Activated naive CD4-positive, alpha-beta T cell treated with anti-CD3 and anti-CD28 coated beads, Interleukin-2, amount 50 U/mL, for 72 hours (primary cell): Measurements from ENCODE around the gene SPATS2. TPM values are rescaled to one million over a fixed set of nuclear protein-coding genes. Genes with fewer than 3 reads are reported as not detected.

ENCODE experiments used
- ATAC-seq, 2 donors: fragments of 150-1000 bp; cut with Tn5 transposase; 2 replicates each; pipeline ENCODE4 v1.10.0; 2021; ENCODE audit warnings: mild to moderate bottlenecking in 2 of 2, moderate library complexity in 2 of 2
- DNase-seq, 2 donors: peaks; one replicate each; pipeline ENCODE4 v3.0.0; 2021 to 2022; ENCODE audit warnings: low spot score in 2 of 2
- H3K27ac Mint-ChIP-seq, 2 donors: one replicate each; pipeline ENCODE4 v1.8.0; 2022; ENCODE audit warnings: mild to moderate bottlenecking in 2 of 2, mixed read lengths in 2 of 2
- H3K36me3 Mint-ChIP-seq, 2 donors: one replicate each; pipeline ENCODE4 v1.8.0; 2022; ENCODE audit warnings: mixed read lengths in 2 of 2
- H3K9me3 Mint-ChIP-seq, 2 donors: one replicate each; pipeline ENCODE4 v1.8.0; 2022; ENCODE audit warnings: mixed read lengths in 2 of 2
- total RNA-seq, 2 donors: library from RNA; stranded (reverse); gene quantifications; one replicate each; pipeline ENCODE4 v1.2.3, GENCODE V29; 2022

The SPATS2 gene
- total RNA-seq, 2 donors from 2014 or later, result 14.3 to 20.8 TPM

DNA sequence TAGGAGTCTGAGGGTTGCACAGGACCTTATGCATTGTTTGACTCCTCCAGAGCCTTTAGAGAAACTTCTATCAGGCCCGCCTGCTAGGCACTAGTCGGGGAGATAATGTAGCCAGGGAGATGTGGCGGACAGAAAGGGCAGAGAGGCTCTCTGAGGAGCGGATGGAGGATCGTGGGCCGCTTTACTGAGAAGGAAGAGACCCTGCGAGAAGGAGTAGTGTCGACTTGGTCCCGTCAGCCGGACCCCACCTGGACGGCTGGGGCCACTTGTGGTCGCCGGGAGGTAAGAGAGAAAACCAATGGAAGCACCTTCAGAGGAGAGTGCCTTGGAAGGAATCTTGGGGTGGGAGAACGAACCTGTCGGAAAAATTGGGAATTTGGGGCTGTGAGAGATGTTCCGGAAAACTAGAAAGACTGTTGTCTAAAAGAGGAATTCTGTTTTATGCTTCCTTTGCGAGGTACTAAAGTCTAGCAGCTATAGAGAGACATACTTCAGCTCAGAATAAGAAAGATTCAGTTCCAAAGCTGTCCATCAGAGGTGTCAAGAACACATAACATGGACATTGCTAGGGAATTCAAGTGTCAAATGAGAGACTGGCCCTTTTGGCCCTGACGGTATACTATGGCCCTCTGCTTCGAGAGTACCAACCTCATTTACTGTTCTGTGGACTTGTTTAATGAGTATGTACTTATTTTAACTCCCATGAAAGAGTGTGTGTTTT lies 201.3 kb downstream of the SPATS2 start:
- DNase-seq (no peak), ATAC-seq (peak; percentile 23 to 38)
- peaks cover 16 to 17% of the 10 kb centered on the region in 2 donors for H3K36me3 Mint-ChIP-seq
- no peaks in the 10 kb centered on the region for H3K9me3 Mint-ChIP-seq
- peak overlapping the region; percentile 96 to 100 for H3K27ac Mint-ChIP-seq

Other genes starting within 250 kb of the SPATS2 start
- 1,000 to 10,000 TPM; 2,180 to 2,388 TPM for gene TUBA1B, start 236.1 kb upstream of the SPATS2 start, total RNA-seq
- gene TUBA1A, start 178.4 kb upstream of the SPATS2 start, total RNA-seq, result 100 to 1,000 TPM in 1 of 2 donors, 10 to 100 TPM in 1; 37.7 to 106 TPM
- 100 to 1,000 TPM; 260 to 263 TPM for gene TUBA1C, start 102.4 kb upstream of the SPATS2 start, total RNA-seq
- not detected for gene PRPH, start 72.3 kb upstream of the SPATS2 start, total RNA-seq
- 100 to 1,000 TPM in 1 of 2 donors, 10 to 100 TPM in 1; 67.4 to 134 TPM for gene TROAP, start 44.2 kb upstream of the SPATS2 start, total RNA-seq
- not detected for gene C1QL4, start 30.3 kb upstream of the SPATS2 start, total RNA-seq
- under 1 TPM; 0.06 to 0.11 TPM for gene DNAJC22, start 20.6 kb upstream of the SPATS2 start, total RNA-seq
- 1 to 10 TPM in 1 of 2 donors, under 1 TPM in 1; 0.39 to 6.3 TPM for gene KCNH3, start 171.6 kb downstream of the SPATS2 start, total RNA-seq
- gene MCRS1, start 200.7 kb downstream of the SPATS2 start, total RNA-seq, result 10 to 100 TPM; 62.8 to 70.5 TPM
- gene FAM186B, start 238.2 kb downstream of the SPATS2 start, total RNA-seq, result under 1 TPM; 0.16 to 0.18 TPM